Hematopoietic multipotent progenitor cell treated with erythropoietin and hydrocortisone succinate and interleukin-3 and kit ligand, for 4 days (in vitro differentiated cells): ENCODE results near the gene NAV2.
A peak's percentile ranks its signal among the peaks of the same experiment; 100 is the strongest.

Source experiments
- DNase-seq: peaks from one replicate; pipeline ENCODE4 v3.0.0-alpha.2; 2015

NAV2 gene

DNA sequence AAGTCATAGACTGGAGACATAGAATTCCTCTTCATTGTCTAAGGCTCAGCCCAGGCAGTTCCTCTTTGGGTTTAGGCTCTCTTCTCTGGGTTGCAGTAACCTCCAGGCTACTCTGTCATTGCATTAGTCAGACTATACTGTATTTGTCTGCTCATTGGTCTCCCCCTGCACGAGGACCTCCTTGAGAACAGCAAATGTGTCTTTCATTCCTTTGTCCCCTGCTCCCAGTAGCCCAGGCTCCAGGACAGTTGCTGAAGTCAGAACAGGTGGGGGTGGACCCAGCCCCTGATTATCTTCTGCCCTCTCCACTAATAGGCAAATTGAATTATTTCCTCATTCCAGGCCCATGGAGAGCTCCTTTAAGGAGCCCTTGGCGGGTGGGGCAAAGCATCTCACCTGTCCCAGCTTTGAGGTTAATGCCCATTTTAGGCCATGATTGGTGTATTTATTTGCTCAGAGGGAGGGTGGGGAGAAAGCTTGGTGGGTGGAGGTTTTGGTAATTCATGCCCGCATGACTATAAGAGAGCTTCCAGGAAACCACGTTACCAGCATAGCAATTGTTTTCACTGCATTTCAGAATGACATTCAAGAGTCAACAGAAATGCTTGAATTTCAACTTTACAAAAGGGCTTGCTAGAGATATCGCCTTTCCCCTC, 40.9 kb downstream of the NAV2 start:
- DNase-seq = no peak

DNA sequence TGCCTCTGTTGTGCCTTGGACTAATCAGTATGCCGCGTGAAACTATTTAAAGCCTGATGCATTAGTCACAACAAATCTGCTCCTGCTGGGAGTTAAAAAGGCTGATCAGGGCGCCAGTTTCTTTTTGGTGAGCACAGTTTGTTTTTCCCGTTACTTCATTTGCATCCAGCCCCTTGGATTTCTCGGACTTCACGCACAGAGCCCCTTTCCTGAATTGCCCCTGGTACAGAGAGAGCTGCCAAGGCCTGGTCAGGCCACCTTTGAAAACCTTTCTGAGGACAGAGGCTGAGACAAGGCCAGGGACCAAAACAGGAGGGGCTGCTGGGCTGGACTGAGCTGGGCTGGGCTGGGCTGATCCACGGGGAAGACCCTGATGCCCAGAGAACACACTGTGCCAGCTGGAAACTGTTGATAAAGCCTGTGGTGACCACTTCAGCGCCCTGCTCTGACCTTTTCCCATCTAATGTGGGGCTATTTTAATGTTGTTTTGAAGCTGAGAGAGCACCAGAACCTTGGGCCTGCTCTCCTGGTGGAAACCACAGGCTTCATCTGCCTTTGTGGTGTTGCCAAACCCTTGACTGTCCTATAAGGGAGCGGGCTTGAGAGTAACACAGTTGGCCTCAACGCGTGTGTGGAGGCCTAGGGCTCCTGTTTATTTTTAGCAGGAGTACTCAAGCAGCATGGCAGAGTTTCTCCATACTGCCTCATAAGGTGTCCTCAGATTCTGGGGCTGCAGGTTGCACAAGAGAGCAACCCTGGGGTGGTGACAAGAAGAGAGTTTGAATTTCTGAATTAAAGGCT, 44.2 kb downstream of the NAV2 start:
- peak; percentile 35 for DNase-seq

DNA sequence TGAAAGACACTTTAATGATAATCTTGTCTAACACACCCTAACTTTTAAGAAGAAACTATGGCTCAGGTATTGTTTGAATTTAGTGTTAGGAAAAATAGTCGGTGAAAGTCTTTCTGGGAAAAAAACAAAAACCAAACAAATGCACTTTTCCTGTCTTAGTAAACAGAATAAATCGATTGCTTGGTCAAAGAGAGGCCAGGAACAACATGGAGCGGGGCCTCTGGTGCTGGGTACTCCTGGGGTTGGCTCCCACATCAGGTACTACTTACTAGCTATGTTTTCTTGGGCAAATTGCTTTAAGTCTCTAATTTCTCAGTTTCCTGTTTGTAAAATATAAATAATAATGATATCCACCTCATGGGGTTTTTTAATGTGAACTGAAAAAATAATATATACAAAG, 46.8 kb downstream of the NAV2 start:
- no peak for DNase-seq

DNA sequence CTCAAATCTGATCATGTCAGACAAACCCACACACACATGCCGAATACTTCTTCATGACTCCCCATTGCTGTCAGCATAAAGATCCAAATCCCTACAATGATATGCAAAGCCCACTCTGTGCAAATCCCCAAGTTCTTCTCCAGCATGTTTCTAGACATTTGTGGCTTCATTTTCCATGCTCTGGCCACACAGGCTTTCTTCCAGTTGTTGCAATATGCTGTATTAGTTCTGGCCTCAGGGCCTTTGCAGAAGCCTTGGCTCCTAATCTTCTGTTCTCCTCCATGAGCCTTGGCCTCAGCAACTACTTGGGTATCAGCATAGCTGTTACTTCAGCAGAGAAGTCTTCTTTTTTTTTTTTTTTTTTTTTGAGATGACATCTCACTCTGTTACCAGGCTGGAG, 49.6 kb downstream of the NAV2 start:
- DNase-seq = no peak

DNA sequence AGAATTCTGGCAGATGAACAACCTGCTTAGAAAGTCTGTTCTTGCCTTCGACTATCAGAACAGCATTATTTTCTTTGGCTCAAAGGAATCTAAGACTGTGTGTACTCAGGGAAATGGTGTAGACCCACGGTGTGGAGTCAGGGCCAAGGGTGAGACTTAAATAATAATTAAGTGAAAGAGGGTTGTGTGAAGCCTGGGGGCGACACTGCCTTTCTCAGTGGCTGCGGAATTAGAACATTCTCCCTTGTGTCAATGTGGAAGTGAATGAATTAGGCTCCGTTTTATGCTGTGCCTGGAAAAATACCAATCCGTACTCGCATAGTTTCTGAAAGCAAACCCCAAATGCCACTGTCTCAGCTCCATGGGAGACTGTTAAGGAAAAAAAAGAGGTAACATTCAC, 50.7 kb downstream of the NAV2 start:
- no peak for DNase-seq

DNA sequence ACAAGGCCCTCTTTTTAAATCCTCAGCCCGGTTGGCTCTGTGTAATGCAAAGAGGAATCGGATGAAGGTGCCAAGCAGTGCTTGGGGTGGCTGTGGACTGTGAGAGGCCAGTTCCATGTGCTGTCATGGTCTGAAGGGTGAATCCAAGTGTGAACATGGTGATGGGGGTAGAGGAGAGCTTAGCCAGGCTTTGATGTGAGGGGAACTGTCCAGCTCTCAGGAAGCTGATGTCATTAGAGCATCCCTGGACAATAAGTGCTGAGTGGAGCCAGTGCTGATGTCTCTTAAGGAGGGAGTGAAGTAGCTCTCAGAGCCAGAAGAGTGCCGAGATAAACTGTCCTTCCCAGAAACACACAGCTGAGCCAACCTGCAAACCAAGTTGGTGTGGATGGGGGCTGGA, 53.6 kb downstream of the NAV2 start:
- no peak for DNase-seq

DNA sequence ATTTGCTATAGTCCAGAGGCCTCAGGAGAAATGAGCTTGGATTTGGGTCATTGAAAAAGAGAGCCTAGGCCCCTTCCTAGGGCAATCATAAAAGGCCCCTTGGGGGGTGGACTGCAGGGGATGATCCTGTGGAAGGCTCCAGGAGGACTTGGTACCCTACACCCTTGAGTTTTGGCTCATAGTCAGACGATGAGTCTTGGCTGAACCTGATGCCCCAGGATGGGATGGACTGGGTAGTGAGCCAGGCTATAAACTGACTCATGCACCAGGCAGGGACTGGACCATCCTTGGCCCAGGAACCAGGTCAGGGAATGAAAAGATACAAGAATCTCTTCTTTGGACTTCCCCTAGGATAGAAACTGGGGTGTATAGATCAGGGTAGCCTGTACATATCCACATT, 54.2 kb downstream of the NAV2 start:
- DNase-seq = no peak

DNA sequence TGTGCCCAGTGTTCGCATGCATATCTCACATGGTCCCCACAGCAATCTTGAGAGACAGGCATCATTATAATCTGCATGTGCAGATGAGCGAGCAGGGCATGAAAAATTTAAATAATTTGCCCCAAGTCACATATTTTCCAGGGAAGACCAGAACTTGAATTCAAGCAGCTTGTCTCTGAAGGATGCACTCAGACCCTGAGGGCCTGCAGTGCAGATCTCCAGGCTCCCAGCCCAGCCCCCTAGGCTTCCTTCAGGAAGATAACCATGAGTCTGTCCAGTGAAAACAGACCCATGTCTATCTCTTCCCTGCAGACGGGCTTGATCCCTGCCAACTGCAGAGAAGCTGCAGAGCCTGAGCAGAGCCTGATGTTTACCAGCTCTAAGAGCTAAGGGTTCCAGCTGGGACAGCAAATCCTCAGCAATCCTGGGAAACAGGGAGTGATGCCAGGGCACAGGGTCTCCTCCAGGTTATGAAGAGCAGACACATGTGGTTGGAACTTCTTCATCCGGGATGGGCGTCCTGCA, 55.1 kb downstream of the NAV2 start:
- DNase-seq = no peak

DNA sequence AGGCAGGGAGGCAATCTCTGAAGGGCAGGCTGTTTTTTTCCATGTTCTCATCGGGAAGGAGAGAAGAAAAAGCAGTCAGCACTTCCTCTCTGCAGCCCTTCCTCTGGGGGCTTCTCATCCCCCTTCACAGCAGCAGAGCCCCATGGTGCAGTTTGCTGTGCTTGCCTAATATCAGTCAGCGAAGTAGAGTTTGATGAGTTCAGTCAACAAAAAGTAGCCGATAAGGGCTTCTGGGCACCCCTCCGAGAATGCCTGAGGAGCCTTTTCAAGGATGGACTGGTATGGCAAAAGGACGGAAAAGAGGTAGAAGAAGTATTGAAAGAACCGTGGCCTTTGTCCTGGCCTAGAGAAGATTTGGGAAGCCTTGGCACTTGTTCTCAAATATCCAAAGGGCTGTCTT, 55.6 kb downstream of the NAV2 start:
- no peak for DNase-seq

DNA sequence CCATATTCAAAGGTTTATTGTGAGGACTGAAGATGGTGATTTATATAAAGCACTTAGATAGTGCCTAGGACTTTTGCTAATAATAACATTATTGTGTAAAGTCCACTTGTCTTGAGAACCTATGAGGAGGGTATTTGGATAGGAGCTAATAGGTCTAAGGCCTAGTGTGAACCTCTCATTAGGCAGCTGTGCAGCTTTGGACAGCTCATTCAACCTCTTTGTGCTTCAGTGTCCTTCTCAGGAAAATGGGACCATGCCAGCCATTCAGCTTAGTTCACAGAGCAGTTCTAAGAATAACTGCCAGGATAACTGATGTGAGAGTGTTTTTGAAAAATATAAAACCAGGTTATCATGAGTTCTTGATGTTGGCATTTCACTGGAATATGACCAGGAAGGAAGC, 56.2 kb downstream of the NAV2 start:
- no peak for DNase-seq

DNA sequence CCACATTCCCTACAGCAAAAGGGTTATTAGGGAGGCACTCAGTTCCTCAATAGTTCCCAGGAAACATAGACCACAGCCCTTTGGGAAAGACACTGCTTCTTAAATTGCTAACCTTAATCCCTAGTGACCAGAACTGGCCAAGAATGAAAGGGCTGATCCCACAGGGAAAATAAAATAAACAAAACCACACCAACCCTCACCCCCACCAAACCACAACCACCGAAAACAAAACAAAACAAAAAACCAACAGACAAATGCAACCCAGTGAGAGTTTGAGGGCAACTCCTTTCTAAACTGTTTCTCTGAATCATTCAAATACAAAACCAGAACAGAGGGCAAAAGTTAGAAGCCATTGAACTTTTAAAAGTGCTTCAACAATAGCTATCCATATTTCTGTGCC, 57.2 kb downstream of the NAV2 start:
- DNase-seq = no peak

DNA sequence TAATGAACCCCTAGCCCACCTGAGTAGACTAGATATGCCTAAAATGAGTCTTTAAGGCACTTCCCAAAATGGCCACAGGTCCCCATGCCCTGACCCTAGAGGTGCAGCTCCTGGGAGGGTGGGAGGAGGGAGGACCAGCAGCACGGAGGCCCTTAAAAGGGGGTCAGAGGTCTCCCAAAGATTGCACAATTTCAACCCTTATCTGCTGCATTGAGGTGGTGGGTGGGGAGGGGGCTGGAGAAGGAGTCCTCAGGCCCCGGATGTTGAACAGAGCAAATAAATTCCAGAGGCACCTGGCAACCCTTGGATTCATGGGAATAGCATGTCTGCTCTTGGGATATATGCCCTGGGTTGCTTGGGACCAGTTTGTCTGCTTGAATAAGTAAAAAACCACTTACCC, 57.6 kb downstream of the NAV2 start:
- no peak for DNase-seq

DNA sequence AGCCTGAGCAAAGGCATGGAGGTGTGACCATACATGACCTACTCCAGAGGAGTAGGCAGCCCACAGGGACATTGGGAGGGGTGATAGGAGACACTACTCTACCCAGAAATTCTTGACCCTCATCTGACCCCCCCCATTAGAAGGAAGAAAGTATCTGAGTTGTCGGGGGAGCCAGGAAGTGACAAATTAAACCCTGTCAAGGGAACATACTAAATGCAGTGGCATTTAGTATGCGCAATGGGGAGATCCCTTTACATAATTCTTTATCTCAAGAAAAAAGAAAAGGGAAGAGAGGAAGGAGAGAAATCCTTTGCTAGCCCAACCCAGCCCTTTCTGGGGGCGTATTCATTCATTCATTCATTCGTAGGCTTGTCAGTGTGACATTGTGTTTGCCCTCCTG, 58.8 kb downstream of the NAV2 start:
- no peak for DNase-seq

DNA sequence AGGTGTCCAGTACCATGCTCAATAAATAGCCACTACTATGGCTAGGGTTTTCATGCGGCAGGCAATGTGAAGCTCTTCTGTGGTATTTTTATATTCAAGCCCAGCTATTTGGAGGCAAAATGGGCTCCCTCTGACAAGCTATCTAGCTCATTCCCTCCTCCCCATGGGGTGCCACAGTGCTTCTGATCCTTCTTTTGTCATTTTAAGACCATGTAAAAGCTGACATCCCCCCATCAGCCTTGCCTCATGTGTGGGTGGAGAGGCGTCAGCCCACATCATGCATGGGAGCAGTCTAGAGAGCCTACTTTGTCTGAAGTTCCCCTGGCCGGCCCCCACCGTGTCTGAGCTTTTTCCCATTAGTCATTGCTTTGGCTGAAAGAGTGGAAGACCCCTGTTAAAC, 59.8 kb downstream of the NAV2 start:
- DNase-seq = no peak

DNA sequence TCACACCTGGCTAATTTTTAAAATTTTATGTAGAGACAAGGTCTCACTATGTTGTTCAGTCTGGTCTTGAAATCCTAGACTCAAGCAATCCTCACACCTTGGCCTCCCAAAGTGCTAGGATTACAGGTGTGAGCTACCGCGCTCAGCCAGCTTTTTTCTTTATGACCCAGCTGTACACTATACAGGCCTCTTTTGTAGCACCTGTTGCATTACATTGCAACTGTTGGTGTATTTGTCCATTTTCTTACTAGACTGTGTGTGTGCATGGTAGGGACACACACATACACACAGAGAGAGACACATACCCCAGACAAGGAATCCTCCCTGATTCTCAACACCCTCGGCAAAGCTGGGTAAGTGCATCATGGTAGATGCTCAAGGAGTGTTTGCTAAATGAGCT, 61.7 kb downstream of the NAV2 start:
- no peak for DNase-seq

DNA sequence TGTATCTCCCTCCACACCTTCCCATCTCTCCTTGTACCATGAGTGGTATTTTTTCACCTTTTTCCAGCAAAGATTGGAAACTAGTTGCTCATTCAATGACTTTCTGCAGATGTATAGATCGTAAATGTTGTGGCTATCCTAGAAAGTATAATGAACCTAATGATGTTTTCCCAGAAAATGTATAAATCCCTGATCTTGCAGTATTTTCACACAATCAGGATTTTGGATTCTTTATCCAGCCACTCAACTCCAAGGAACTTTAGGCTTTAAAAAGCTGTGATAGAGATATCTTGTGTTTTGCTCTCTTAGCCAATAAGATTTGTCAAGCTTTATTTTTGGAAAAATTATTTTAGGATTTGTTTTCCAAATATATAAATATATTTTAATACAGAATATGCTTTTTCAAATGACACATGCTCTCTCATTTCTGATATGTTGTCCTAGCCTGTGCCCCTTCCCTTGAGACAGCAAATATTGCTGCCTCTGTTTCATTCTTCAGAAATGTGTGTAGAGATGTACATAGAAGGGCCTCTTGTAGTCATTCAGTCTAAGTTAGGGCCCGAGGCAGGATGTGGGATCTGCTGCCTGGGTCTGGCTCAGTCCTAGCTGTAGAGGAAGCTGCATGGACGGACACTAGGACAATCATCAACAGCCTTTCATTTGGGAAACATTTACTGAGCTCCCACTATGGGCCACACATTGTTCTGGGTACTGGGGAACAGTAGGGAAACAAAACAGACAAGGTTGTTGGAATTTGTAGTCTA, 62.4 kb downstream of the NAV2 start:
- DNase-seq = no peak

DNA sequence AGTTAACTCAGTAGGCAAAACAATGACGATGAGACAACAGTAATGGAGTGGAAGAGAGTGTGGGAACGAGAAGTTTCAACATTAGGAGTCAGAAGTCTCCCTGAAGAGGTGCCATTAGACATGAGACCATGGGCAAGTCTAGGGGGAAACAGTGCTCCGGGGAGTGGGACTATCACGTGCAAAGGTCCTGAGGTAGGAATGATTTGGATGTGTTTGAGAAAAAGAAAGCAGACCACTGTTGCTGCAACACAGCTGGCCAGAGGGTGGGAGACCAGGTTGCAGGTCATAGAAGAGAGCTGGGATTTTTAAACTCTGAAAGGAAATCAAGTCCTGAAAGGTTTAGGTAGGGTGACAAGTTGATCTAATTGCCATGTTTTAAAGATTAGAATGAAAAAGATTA, 63.0 kb downstream of the NAV2 start:
- no peak for DNase-seq

DNA sequence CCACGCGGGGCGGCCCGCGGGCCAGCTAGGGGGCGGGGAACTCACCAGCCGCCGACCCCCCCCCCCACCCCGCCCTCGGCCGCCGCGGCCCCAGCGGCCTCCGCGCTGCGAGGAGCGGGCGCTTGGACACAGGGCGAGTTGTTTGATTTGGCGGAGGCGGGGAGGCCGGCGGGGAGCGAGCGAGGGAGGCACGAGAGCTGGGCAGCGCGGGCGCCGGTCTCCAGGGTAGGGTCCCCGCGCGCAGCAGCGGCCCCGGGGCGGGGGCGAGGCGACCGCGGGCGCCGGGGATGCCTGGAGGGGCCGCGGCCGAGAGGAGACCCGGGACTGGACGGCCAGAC, 64.4 kb downstream of the NAV2 start:
- no peak for DNase-seq

DNA sequence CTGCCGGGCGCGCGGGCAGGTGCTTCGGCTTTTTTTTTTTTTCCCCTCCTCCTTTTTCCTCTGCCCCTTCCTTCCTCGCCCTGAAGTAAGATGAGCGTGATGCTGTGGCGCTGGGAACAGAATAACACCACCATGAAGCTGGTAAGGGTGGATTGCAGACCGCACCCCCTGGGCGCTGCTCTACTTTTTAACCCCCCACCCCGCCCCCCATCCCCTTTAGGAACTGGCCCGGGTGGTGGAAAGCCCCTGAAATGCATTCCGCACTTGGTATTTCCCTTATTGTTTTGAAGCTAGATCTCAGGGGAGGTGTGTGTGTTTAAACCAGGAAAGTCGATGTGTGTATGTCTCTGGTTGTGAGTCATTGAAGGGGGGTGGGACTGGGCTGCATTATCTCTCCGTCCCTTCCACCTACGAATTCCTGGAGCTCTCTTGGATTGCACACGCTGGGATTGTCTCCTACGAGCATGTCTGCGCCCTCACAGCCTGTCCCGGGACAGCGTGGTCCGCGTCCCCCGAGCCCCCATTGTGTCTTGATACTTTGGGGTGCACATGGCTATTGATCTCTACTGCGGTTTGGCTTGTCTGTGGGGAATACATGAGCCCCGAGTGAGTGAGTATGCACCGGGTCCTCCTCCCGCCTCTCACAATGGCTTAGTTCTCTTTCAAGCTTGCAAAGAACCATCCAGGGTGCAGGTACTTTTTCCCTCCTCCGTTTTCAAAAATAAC, 64.9 kb downstream of the NAV2 start:
- no peak for DNase-seq

DNA sequence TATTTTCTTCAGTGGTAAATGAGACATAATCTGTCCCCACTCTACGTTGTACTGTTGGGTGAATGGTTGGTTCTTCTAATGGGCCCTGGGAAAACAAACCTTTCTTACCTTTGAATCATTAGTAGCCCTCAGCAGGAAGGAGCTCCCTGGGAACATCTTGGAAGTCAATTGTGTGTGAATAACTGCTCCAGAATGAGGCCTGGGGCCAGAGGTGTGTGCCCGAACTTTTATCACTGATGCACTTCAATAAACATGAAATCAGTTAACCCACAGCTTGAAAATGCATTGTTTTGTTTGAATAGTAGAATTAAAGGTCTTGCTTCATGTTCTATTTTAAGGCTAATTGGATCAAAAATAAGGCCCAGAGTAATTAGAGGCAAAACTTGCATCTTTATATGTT, 67.1 kb downstream of the NAV2 start:
- DNase-seq = no peak

DNA sequence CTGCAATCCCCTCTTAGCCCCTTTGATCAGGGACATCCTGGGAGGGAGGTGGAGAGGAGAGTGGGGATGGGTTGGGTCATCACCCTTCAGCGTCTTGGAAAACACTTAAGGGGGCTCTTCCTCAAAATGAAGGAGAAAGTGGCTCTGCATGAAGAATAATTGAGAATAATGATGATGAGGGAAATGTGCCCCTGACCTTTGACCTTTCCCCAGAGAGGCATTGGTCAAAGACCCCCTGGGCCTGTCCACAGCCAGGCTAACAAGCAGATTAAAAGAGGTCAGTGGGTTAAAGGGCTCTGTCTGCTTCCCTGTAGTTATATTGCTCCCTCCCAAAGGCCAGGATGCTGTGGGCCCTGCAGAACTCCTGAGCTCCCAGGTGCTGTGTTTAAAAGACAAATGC, 68.7 kb downstream of the NAV2 start:
- no peak for DNase-seq

DNA sequence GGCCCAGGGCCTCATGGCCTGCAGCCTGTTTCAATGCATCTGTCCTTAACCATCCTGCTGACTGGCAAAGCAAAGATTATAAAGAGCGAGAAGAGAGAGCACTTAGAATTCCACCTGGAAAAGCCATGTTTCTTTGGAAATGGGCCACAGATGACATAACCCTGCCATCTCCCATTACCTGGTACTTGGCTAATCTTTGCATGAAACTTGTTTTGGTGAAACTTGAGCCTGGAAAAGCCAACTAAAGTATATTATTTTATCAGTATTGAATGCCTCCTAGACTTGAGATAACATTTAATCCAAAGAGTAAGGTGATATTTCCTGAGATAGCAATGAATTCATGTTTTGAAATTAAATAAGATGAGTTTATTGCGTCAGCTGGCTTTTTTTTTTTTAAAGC, 72.6 kb downstream of the NAV2 start:
- DNase-seq = no peak

DNA sequence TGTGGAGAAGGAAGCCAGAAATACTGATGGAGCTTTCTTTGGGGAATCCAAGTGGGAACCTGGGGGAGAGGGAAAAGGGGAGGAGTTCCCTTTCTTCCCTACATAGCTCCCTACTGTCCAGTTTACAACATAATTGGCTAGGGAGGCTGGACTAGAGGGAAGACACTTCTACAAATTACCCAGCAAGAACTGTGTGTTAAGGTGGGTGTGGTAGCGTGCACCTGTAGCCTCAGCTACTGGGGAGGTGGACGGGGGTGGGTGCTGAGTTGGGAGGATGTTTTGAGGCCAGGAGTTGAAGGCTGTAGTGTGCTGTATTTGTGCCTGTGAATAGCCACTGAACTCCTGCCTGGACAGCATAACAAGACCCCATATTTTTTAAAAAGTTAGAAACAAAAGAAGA, 74.0 kb downstream of the NAV2 start:
- DNase-seq = no peak
